PC-9 (cell line): Measurements from ENCODE around the gene LIN28B. TPM values are rescaled to one million over a fixed set of nuclear protein-coding genes. Genes with fewer than 3 reads are reported as not detected.
"Not testable (repeated sequence)": the region's sequence is repeated elsewhere in the genome, so short reads cannot be mapped to it uniquely, and the experiment has no call there.

Source experiments
- BruUV-seq: library from RNA; stranded (reverse); fragments of 400-500 nt; replicated peaks from 2 replicates; lab custom pipeline; 2021; lab: Mats Ljungman, UMichigan
- CTCF ChIA-PET: fragments of 300-600 bp; sonication (Branson Sonifier 250); formaldehyde crosslinking; loops from one replicate; lab custom pipeline; 2022; ENCODE audit warnings: antibody characterized with exemption; lab: Charles Lee
- POLR2A ChIA-PET: fragments of 300-600 bp; sonication (Branson Sonifier 250); formaldehyde crosslinking; loops from one replicate; lab custom pipeline; 2022; ENCODE audit warnings: antibody characterized with exemption; ENCODE audit not compliant: unreplicated experiment; lab: Charles Lee
- DNase-seq, 2 experiments: peaks; one replicate each; pipeline versions ENCODE4 v3.0.0 to v3.0.0-alpha.2; 2015 to 2022; ENCODE audit warnings: mixed read lengths in 1 of 2
- H2AFZ ChIP-seq: fragments of 200-600 bp; sonication (generic); 2 replicates; pipeline ENCODE4 v1.8.1; 2017; ENCODE audit warnings: antibody characterized with exemption
- H3F3A ChIP-seq: fragments of 200-600 bp; sonication (generic); 2 replicates; pipeline ENCODE4 v1.8.1; 2017; ENCODE audit warnings: antibody characterized with exemption, mild to moderate bottlenecking, low read depth; ENCODE audit not compliant: insufficient read depth
- H3K27ac ChIP-seq: fragments of 200-600 bp; sonication (generic); 2 replicates; pipeline ENCODE4 v1.6.1; 2016; ENCODE audit warnings: mixed run types
- H3K27me3 ChIP-seq: fragments of 200-600 bp; sonication (generic); 2 replicates; pipeline ENCODE4 v1.6.1; 2016; ENCODE audit warnings: low read depth, mixed run types; ENCODE audit not compliant: insufficient read depth
- H3K36me3 ChIP-seq: fragments of 200-600 bp; sonication (generic); 2 replicates; pipeline ENCODE4 v1.6.1; 2016; ENCODE audit warnings: low read depth, mixed run types
- H3K4me1 ChIP-seq: fragments of 200-600 bp; sonication (generic); replicated peaks from 2 replicates; pipeline ENCODE4 v1.6.1; 2016; ENCODE audit warnings: mixed run types; ENCODE audit not compliant: insufficient read depth
- H3K4me2 ChIP-seq: fragments of 200-600 bp; sonication (generic); 2 replicates; pipeline ENCODE4 v1.6.1; 2017; ENCODE audit warnings: mixed run types
- H3K4me3 ChIP-seq: fragments of 200-600 bp; sonication (generic); 2 replicates; pipeline ENCODE4 v1.6.1; 2016; ENCODE audit warnings: mixed run types
- H3K79me2 ChIP-seq: fragments of 200-600 bp; sonication (generic); 2 replicates; pipeline ENCODE4 v1.6.1; 2017; ENCODE audit warnings: low read depth, mixed run types
- H3K9me2 ChIP-seq: fragments of 200-600 bp; sonication (generic); 2 replicates; pipeline ENCODE4 v1.8.1; 2017; ENCODE audit warnings: mild to moderate bottlenecking; ENCODE audit not compliant: insufficient read depth
- H3K9me3 ChIP-seq: fragments of 200-600 bp; sonication (generic); 2 replicates; pipeline ENCODE4 v1.8.1; 2016; ENCODE audit warnings: low read depth; ENCODE audit not compliant: insufficient read depth
- H4K20me1 ChIP-seq: fragments of 200-600 bp; sonication (generic); 2 replicates; pipeline ENCODE4 v1.8.1; 2017; ENCODE audit not compliant: insufficient read depth
- EZH2 ChIP-seq: fragments of 200-600 bp; sonication (generic); IDR thresholded peaks from 2 replicates; pipeline ENCODE4 v1.8.0; 2017; ENCODE audit warnings: antibody characterized with exemption, low read depth
- intact Hi-C: fragments of 100-400 bp; cut with micrococcal nuclease; formaldehyde crosslinking; loops from one replicate; pipeline ENCODE4 v1.10.0; 2022; ENCODE audit not compliant: unreplicated experiment
- total RNA-seq: library from RNA; stranded (reverse); gene quantifications from 2 replicates; pipeline ENCODE4 v1.2.3, GENCODE V29; 2021
- TF ChIP-seq, protein P1 (sequence below): fragments of 200-600 bp; sonication (generic); conservative IDR thresholded peaks from 2 replicates; pipeline ENCODE4 v1.6.1; 2017; ENCODE audit warnings: mixed run types, antibody characterized with exemption, mild to moderate bottlenecking, moderate library complexity

The LIN28B gene
- total RNA-seq, 1 experiment from 2014 or later: not detected

DNA sequence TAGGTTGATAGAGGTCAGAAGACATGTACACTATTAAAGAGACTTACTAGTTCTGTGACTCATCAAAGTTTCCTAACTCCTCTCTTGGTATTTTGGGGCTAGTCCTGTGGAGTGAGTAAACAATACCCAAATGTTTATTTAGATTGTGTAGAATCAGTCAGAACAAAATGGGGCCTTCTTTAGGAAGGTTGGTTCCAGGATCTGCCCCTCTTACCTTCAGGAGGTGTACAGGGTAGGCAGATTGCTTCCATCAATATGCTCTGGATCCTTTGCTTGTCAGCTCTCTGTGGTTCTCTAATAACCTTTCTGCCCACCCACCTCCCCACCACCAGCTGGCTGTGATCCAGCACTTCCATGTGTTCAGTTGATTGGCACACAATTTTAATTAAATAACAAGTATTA, 115.9 kb downstream of the LIN28B start:
- no peak overlapping the region for H3K4me3 ChIP-seq
- H3K9me2 ChIP-seq: 0 out of 2 replicates have a peak, but pooled peaks cover 11% of the 10 kb centered on the region
- no peaks in the 10 kb centered on the region for H3K9me3 ChIP-seq
- POLR2A ChIA-PET: no interaction called here
- intact Hi-C loops: no loop called here
- H3K36me3 ChIP-seq: no peaks in the 10 kb centered on the region
- H3K4me2 ChIP-seq: no peak overlapping the region
- H3K79me2 ChIP-seq: no peaks in the 10 kb centered on the region
- H4K20me1 ChIP-seq: no peaks in the 10 kb centered on the region
- no peak overlapping the region; the same call in 1 of the 2 replicates for H2AFZ ChIP-seq
- H3K4me1 ChIP-seq: peaks cover 23% of the 10 kb centered on the region
- no peaks in the 10 kb centered on the region for H3F3A ChIP-seq
- CTCF ChIA-PET: no interaction called here
- DNase-seq: peak in 1 of 2 experiments; percentile 74
- no peaks in the 10 kb centered on the region for H3K27me3 ChIP-seq
- no TSS peak for BruUV-seq
- TF ChIP-seq, protein P1, sequence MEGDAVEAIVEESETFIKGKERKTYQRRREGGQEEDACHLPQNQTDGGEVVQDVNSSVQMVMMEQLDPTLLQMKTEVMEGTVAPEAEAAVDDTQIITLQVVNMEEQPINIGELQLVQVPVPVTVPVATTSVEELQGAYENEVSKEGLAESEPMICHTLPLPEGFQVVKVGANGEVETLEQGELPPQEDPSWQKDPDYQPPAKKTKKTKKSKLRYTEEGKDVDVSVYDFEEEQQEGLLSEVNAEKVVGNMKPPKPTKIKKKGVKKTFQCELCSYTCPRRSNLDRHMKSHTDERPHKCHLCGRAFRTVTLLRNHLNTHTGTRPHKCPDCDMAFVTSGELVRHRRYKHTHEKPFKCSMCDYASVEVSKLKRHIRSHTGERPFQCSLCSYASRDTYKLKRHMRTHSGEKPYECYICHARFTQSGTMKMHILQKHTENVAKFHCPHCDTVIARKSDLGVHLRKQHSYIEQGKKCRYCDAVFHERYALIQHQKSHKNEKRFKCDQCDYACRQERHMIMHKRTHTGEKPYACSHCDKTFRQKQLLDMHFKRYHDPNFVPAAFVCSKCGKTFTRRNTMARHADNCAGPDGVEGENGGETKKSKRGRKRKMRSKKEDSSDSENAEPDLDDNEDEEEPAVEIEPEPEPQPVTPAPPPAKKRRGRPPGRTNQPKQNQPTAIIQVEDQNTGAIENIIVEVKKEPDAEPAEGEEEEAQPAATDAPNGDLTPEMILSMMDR: no peak
- TF ChIP-seq EZH2: no peak
- no peak overlapping the region for H3K27ac ChIP-seq

DNA sequence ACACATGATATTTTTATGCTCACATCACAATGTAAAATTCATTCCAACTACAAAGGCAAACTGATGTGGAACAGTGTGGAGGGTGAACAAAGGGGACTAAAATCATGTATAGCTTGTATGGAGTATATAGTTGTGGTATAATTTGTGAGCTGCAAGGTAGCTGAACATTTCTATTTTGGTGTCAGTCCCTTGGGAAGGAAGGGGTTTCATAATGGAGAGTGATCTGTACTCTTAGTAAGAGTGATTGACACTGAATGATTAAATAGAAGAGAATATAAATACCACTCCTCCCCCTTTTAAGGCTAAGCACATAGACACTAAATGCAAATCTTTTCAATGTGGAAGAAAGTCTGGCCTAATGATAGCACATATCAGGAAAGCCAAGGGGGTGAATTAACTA, 118.3 kb downstream of the LIN28B start:
- no peaks in the 10 kb centered on the region for H3K27me3 ChIP-seq
- no peak for TF ChIP-seq EZH2
- TF ChIP-seq, protein P1: no peak
- intact Hi-C loops: loop anchor here (5.0 kb wide), 3 partner anchors 133 to 283 kb away; no protein-coding TSS in a partner anchor
- BruUV-seq: no TSS peak
- H3K79me2 ChIP-seq: no peaks in the 10 kb centered on the region
- no peaks in the 10 kb centered on the region for H3F3A ChIP-seq
- H3K4me1 ChIP-seq: peaks cover 27% of the 10 kb centered on the region
- no peaks in the 10 kb centered on the region for H3K9me3 ChIP-seq
- DNase-seq: no peak
- no peak overlapping the region for H3K4me2 ChIP-seq
- CTCF ChIA-PET: interaction anchor here (0.6 kb wide), 1 partner anchor 1166 kb away, joined by 6 read pairs; no protein-coding TSS in a partner anchor
- no peaks in the 10 kb centered on the region for H3K36me3 ChIP-seq
- 0 out of 2 replicates have a peak, but pooled peaks cover 11% of the 10 kb centered on the region for H3K9me2 ChIP-seq
- no peak overlapping the region for H3K4me3 ChIP-seq
- POLR2A ChIA-PET: no interaction called here
- H4K20me1 ChIP-seq: no peaks in the 10 kb centered on the region
- H2AFZ ChIP-seq: no peak overlapping the region
- H3K27ac ChIP-seq: no peak overlapping the region

- CTCF ChIA-PET: interaction anchor here (0.6 kb wide), 1 partner anchor 131 kb away, joined by 3 read pairs; no protein-coding TSS in a partner anchor
- H2AFZ ChIP-seq, POLR2A ChIA-PET, H3K4me3 ChIP-seq, H3K79me2 ChIP-seq, H3K27ac ChIP-seq, H3K27me3 ChIP-seq, H3K9me3 ChIP-seq, H3F3A ChIP-seq, BruUV-seq, H3K4me2 ChIP-seq, H3K36me3 ChIP-seq, H4K20me1 ChIP-seq, DNase-seq: not testable (repeated sequence)
- intact Hi-C loops: loop anchor here (5.0 kb wide), 3 partner anchors 134 to 284 kb away; no protein-coding TSS in a partner anchor
- 0 out of 2 replicates have a peak, but pooled peaks cover 11% of the 10 kb centered on the region for H3K9me2 ChIP-seq
- H3K4me1 ChIP-seq: peaks cover 27% of the 10 kb centered on the region
Observed at GRCh38 chr6:105076418-105076817, 119.5 kb downstream of the LIN28B start.
